Measurements from ENCODE around the gene PDE4D.

The PDE4D gene

GRCh38 chr5:59767681-59768151 lies 125.8 kb downstream of the PDE4D start:
- Histone ChIP-seq H3K9me3 (ENCODE audit: severe bottlenecking) (no peaks in the 10 kb centered on the region), H3K27ac (peak overlapping the region; percentile 77), H3K4me3 (ENCODE audit: low read depth, low read length) (peak overlapping the region; percentile 59), H3K27me3 (ENCODE audit: insufficient read depth, low read depth, severe bottlenecking) (no peaks in the 10 kb centered on the region), H3K36me3 (peaks cover 5% of the 10 kb centered on the region; the same call in 1 of the 2 replicates)
- DNase-seq: no peak
- no peak for TF ChIP-seq CTCF (IDR thresholded peaks at IDR 0.05; ENCODE audit: low read depth, low read length)

- Histone ChIP-seq H3K9me3 (ENCODE audit: severe bottlenecking) (no peaks in the 10 kb centered on the region), H3K36me3 (peaks cover 5% of the 10 kb centered on the region; the same call in 1 of the 2 replicates), H3K27ac (no peak overlapping the region), H3K27me3 (ENCODE audit: insufficient read depth, low read depth, severe bottlenecking) (no peaks in the 10 kb centered on the region), H3K4me3 (ENCODE audit: low read depth, low read length) (no peak overlapping the region)
- DNase-seq: no peak
- TF ChIP-seq CTCF (IDR thresholded peaks at IDR 0.05; ENCODE audit: low read depth, low read length): no peak
Observed at GRCh38 chr5:59767211-59767605, 126.3 kb downstream of the PDE4D start.

- Histone ChIP-seq H3K4me3 (ENCODE audit: low read depth, low read length) (no peak overlapping the region), H3K36me3 (peaks cover 5% of the 10 kb centered on the region; the same call in 1 of the 2 replicates), H3K9me3 (ENCODE audit: severe bottlenecking) (no peaks in the 10 kb centered on the region), H3K27me3 (ENCODE audit: insufficient read depth, low read depth, severe bottlenecking) (no peaks in the 10 kb centered on the region), H3K27ac (no peak overlapping the region)
- TF ChIP-seq CTCF (IDR thresholded peaks at IDR 0.05; ENCODE audit: low read depth, low read length): no peak
- DNase-seq: no peak
Observed at GRCh38 chr5:59766427-59767210, 126.9 kb downstream of the PDE4D start.

GRCh38 chr5:59765446-59765845 lies 128.1 kb downstream of the PDE4D start:
- H3K9me3 ChIP-seq (ENCODE audit: severe bottlenecking): no peaks in the 10 kb centered on the region
- no peaks in the 10 kb centered on the region for H3K27me3 ChIP-seq (ENCODE audit: insufficient read depth, low read depth, severe bottlenecking)
- DNase-seq: no peak
- TF ChIP-seq CTCF (IDR thresholded peaks at IDR 0.05; ENCODE audit: low read depth, low read length): no peak
- no peak overlapping the region for H3K27ac ChIP-seq
- peaks cover 5% of the 10 kb centered on the region; the same call in 1 of the 2 replicates for H3K36me3 ChIP-seq
- no peak overlapping the region for H3K4me3 ChIP-seq (ENCODE audit: low read depth, low read length)

GRCh38 chr5:59764361-59764760 lies 129.2 kb downstream of the PDE4D start:
- Histone ChIP-seq H3K27me3 (ENCODE audit: insufficient read depth, low read depth, severe bottlenecking) (no peaks in the 10 kb centered on the region), H3K9me3 (ENCODE audit: severe bottlenecking) (no peaks in the 10 kb centered on the region), H3K27ac (no peak overlapping the region), H3K4me3 (ENCODE audit: low read depth, low read length) (no peak overlapping the region), H3K36me3 (peaks cover 5% of the 10 kb centered on the region; the same call in 1 of the 2 replicates)
- TF ChIP-seq CTCF (IDR thresholded peaks at IDR 0.05; ENCODE audit: low read depth, low read length): no peak
- no peak for DNase-seq
